Activated CD8-positive, alpha-beta memory T cell treated with anti-CD3 and anti-CD28 coated beads, Interleukin-2, amount 50 U/mL, for 48 hours (primary cell): ENCODE data around the gene TSSC4.
"Not testable (repeated sequence)": the region's sequence is repeated elsewhere in the genome, so short reads cannot be mapped to it uniquely, and the experiment has no call there.

ENCODE experiments used
- DNase-seq: peaks from one replicate; pipeline ENCODE4 v3.0.0-alpha.2; 2020

Gene TSSC4

GRCh38 chr11:2400069-2400761 is at the start of gene TSSC4:
Gene TSSC4 (plus strand): TSS chr11:2400750. CDS start chr11:2402634, 1,884 bp downstream.
- DNase-seq = peak; percentile 100

- no peak for DNase-seq
Observed at GRCh38 chr11:2351701-2352100, 48.8 kb upstream of the TSSC4 start.

GRCh38 chr11:2352420-2352819 is 48.1 kb upstream of the TSSC4 start:
- DNase-seq = no peak

GRCh38 chr11:2355000-2355644 is 45.4 kb upstream of the TSSC4 start:
- no peak for DNase-seq

GRCh38 chr11:2357246-2357645 is 43.3 kb upstream of the TSSC4 start:
- no peak for DNase-seq

GRCh38 chr11:2357651-2358050 is 42.9 kb upstream of the TSSC4 start:
- DNase-seq = not testable (repeated sequence)

GRCh38 chr11:2358754-2359442 is 41.7 kb upstream of the TSSC4 start:
- no peak for DNase-seq

GRCh38 chr11:2359557-2359956 is 41.0 kb upstream of the TSSC4 start:
- DNase-seq = no peak

- DNase-seq = no peak
Observed at GRCh38 chr11:2360081-2360642, 40.4 kb upstream of the TSSC4 start.

GRCh38 chr11:2361565-2361964 is 39.0 kb upstream of the TSSC4 start:
- no peak for DNase-seq

- DNase-seq = no peak
Observed at GRCh38 chr11:2362414-2362813, 38.1 kb upstream of the TSSC4 start.

GRCh38 chr11:2363130-2363529 is 37.4 kb upstream of the TSSC4 start:
- no peak for DNase-seq

- DNase-seq = no peak
Observed at GRCh38 chr11:2363577-2364370, 36.8 kb upstream of the TSSC4 start.

GRCh38 chr11:2364386-2364785 is 36.2 kb upstream of the TSSC4 start:
- DNase-seq = not testable (repeated sequence)

- DNase-seq = no peak
Observed at GRCh38 chr11:2365571-2366210, 34.9 kb upstream of the TSSC4 start.

- DNase-seq = no peak
Observed at GRCh38 chr11:2366276-2366675, 34.3 kb upstream of the TSSC4 start.

GRCh38 chr11:2366733-2367132 is 33.8 kb upstream of the TSSC4 start:
- no peak for DNase-seq

GRCh38 chr11:2367266-2368160 is 33.0 kb upstream of the TSSC4 start:
- DNase-seq = no peak

- DNase-seq = no peak
Observed at GRCh38 chr11:2368178-2368850, 32.2 kb upstream of the TSSC4 start.

GRCh38 chr11:2368851-2369180 is 31.7 kb upstream of the TSSC4 start:
- DNase-seq = no peak

- no peak for DNase-seq
Observed at GRCh38 chr11:2369320-2369719, 31.2 kb upstream of the TSSC4 start.
